Caco-2 (cell line): ENCODE measurements around the gene UPK1A. TPM values are rescaled to one million over a fixed set of nuclear protein-coding genes. Genes with fewer than 3 reads are reported as not detected.

ENCODE experiments used
- BruUV-seq: library from RNA; stranded (reverse); fragments of 400-500 nt; replicated peaks from 2 replicates; lab custom pipeline; 2021; lab: Mats Ljungman, UMichigan
- CTCF ChIA-PET: fragments of 300-600 bp; sonication (Branson Sonifier 250); formaldehyde crosslinking; loops from one replicate; lab custom pipeline; 2022; ENCODE audit warnings: antibody characterized with exemption; lab: Charles Lee
- POLR2A ChIA-PET: fragments of 300-600 bp; sonication (Branson Sonifier 250); formaldehyde crosslinking; loops from one replicate; lab custom pipeline; 2022; ENCODE audit warnings: antibody characterized with exemption; lab: Charles Lee
- DNase-seq, 2 experiments: peaks; one replicate each; pipeline versions ENCODE4 v3.0.0 to v3.0.0-alpha.2; 2020 to 2022
- H3K27me3 ChIP-seq: replicated peaks from 2 replicates; pipeline ENCODE4 v1.6.0; 2011; ENCODE audit warnings: low read length; ENCODE audit not compliant: control insufficient read depth, insufficient read depth
- H3K36me3 ChIP-seq: 2 replicates; pipeline ENCODE4 v1.5.1; 2011; ENCODE audit warnings: low read length; ENCODE audit not compliant: control insufficient read depth, insufficient read depth
- H3K4me1 ChIP-seq: fragments of 250-450 bp; sonication (Bioruptor Pico); 2 replicates; pipeline ENCODE4 v1.5.1; 2020; ENCODE audit warnings: mild to moderate bottlenecking
- H3K4me3 ChIP-seq: 2 replicates; pipeline ENCODE4 v1.5.1; 2011; ENCODE audit warnings: low read depth, mild to moderate bottlenecking, control low read depth, low read length
- H3K9me3 ChIP-seq: fragments of 250-450 bp; sonication (Bioruptor Pico); 2 replicates; pipeline ENCODE4 v1.5.1; 2020; ENCODE audit warnings: mild to moderate bottlenecking, moderate library complexity
- H3K27ac Mint-ChIP-seq: one replicate; pipeline ENCODE4 v1.8.0; 2022; ENCODE audit warnings: mixed read lengths; ENCODE audit not compliant: unreplicated experiment
- H3K27me3 Mint-ChIP-seq: one replicate; pipeline ENCODE4 v1.8.0; 2022; ENCODE audit warnings: mixed read lengths; ENCODE audit not compliant: insufficient read depth, unreplicated experiment
- H3K36me3 Mint-ChIP-seq: one replicate; pipeline ENCODE4 v1.8.0; 2022; ENCODE audit warnings: mild to moderate bottlenecking, mixed read lengths; ENCODE audit not compliant: insufficient read depth, unreplicated experiment
- H3K4me1 Mint-ChIP-seq: one replicate; pipeline ENCODE4 v1.8.0; 2022; ENCODE audit warnings: low read depth, mixed read lengths; ENCODE audit not compliant: unreplicated experiment
- H3K4me3 Mint-ChIP-seq: one replicate; pipeline ENCODE4 v1.8.0; 2022; ENCODE audit warnings: mild to moderate bottlenecking, moderate library complexity, mixed read lengths; ENCODE audit not compliant: unreplicated experiment
- H3K9me3 Mint-ChIP-seq: one replicate; pipeline ENCODE4 v1.8.0; 2022; ENCODE audit warnings: mixed read lengths; ENCODE audit not compliant: unreplicated experiment
- intact Hi-C: fragments of 100-400 bp; cut with micrococcal nuclease; formaldehyde crosslinking; loops from one replicate; pipeline ENCODE4 v1.10.0; 2022; ENCODE audit not compliant: unreplicated experiment
- total RNA-seq: library from RNA; stranded (reverse); gene quantifications from 2 replicates; pipeline ENCODE4 v1.2.3, GENCODE V29; 2022
- TF ChIP-seq, protein P1 (sequence below), 2 experiments: fragments of 200-600 bp in 1 of 2; IDR thresholded peaks; 1 replicate in 1 of 2; 2 replicates in 1 of 2; pipeline versions ENCODE4 v1.5.1 to v1.8.0; 2011 to 2022; ENCODE audit warnings: antibody characterized with exemption in 1 of 2, control low read depth in 1 of 2, inconsistent platforms in 1 of 2, low read depth in 1 of 2, low read length in 1 of 2, mild to moderate bottlenecking in 1 of 2, moderate library complexity in 1 of 2; ENCODE audit not compliant: insufficient read depth in 1 of 2, severe bottlenecking in 1 of 2, unreplicated experiment in 1 of 2

Gene UPK1A
- total RNA-seq, 1 experiment from 2014 or later: not detected

DNA sequence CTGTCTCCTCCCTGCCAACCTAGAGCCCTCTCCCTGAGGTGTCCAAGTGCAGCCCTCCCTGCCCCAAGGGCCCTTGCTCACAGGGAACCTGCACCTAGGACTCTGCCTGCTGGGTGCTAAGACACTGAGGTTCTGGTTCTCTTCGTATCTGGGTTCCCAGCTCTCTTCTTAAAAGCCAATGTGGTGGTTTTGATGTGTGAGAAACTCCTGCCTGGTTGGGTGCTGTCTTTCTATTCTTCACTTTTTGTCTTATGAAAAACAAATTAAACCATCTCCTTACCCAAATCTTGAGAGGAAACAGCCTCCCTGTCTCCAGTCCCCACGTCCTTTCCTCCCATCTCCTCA is 47.2 kb downstream of the UPK1A start:
- TF ChIP-seq, protein P1, sequence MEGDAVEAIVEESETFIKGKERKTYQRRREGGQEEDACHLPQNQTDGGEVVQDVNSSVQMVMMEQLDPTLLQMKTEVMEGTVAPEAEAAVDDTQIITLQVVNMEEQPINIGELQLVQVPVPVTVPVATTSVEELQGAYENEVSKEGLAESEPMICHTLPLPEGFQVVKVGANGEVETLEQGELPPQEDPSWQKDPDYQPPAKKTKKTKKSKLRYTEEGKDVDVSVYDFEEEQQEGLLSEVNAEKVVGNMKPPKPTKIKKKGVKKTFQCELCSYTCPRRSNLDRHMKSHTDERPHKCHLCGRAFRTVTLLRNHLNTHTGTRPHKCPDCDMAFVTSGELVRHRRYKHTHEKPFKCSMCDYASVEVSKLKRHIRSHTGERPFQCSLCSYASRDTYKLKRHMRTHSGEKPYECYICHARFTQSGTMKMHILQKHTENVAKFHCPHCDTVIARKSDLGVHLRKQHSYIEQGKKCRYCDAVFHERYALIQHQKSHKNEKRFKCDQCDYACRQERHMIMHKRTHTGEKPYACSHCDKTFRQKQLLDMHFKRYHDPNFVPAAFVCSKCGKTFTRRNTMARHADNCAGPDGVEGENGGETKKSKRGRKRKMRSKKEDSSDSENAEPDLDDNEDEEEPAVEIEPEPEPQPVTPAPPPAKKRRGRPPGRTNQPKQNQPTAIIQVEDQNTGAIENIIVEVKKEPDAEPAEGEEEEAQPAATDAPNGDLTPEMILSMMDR (IDR thresholded peaks at IDR 0.05; ENCODE audit: insufficient read depth in 1 of 2, low read depth in 1 of 2, low read length in 1 of 2, severe bottlenecking in 1 of 2, unreplicated experiment in 1 of 2): no peak
- Mint-ChIP-seq H3K4me1 (peaks cover 9% of the 10 kb centered on the region), H3K27me3 (peaks cover 3% of the 10 kb centered on the region), H3K4me3 (no peak overlapping the region), H3K9me3 (no peaks in the 10 kb centered on the region), H3K27ac (no peak overlapping the region), H3K36me3 (peaks cover 8% of the 10 kb centered on the region)
- intact Hi-C loops: no loop called here
- no peak overlapping the region for H3K4me3 ChIP-seq
- H3K36me3 ChIP-seq: no peaks in the 10 kb centered on the region
- no peaks in the 10 kb centered on the region for H3K27me3 ChIP-seq
- H3K4me1 ChIP-seq: peaks cover 8% of the 10 kb centered on the region
- DNase-seq: no peak
- CTCF ChIA-PET: interaction anchor here (0.6 to 1.9 kb wide), 2 partner anchors 19 to 24 kb away, joined by 5 to 6 read pairs; no protein-coding TSS in a partner anchor
- H3K9me3 ChIP-seq: no peaks in the 10 kb centered on the region
- POLR2A ChIA-PET: no interaction called here
- BruUV-seq: no TSS peak

DNA sequence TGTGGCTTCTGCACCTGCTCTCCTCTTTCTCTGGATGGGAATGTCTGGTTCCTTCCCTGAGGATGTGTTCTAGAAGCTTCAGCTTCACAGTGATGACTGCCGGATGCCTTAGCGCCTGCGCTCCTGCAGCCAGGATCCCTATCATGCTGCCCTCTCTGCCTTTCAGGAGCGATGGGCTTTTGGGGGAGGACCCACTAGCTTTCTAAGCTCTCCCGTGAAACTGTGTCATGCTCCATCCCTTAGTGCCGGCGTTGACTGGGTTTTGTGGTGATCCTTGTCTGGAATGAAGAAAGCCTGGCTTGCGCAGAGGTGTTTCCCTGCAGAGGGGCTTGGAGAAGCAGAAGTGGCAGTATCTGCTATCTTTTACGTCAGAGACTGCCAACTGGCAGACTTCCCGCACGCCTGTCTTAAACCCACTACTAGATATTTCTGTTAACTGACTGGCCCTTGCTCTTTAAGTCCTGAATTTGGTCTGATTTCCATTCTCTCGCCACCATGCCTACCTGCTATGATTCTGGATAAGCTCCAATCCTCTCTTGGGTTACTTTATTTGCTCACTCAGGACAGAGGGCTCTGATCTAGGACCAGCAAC is 47.7 kb downstream of the UPK1A start:
- TF ChIP-seq, protein P1 (IDR thresholded peaks at IDR 0.05; ENCODE audit: insufficient read depth in 1 of 2, low read depth in 1 of 2, low read length in 1 of 2, severe bottlenecking in 1 of 2, unreplicated experiment in 1 of 2): no peak
- Histone ChIP-seq H3K4me3 (no peak overlapping the region), H3K27me3 (no peaks in the 10 kb centered on the region), H3K9me3 (no peaks in the 10 kb centered on the region), H3K4me1 (peaks cover 8% of the 10 kb centered on the region), H3K36me3 (no peaks in the 10 kb centered on the region)
- intact Hi-C loops: no loop called here
- ChIA-PET CTCF (interaction anchor here (1.9 kb wide), 1 partner anchor 19 kb away, joined by 6 read pairs; no protein-coding TSS in a partner anchor), POLR2A (no interaction called here)
- DNase-seq: no peak
- Mint-ChIP-seq H3K27ac (peak overlapping the region; percentile 53), H3K9me3 (no peaks in the 10 kb centered on the region), H3K27me3 (peaks cover 3% of the 10 kb centered on the region), H3K4me1 (peaks cover 9% of the 10 kb centered on the region), H3K4me3 (no peak overlapping the region), H3K36me3 (peaks cover 8% of the 10 kb centered on the region)
- no TSS peak for BruUV-seq

DNA sequence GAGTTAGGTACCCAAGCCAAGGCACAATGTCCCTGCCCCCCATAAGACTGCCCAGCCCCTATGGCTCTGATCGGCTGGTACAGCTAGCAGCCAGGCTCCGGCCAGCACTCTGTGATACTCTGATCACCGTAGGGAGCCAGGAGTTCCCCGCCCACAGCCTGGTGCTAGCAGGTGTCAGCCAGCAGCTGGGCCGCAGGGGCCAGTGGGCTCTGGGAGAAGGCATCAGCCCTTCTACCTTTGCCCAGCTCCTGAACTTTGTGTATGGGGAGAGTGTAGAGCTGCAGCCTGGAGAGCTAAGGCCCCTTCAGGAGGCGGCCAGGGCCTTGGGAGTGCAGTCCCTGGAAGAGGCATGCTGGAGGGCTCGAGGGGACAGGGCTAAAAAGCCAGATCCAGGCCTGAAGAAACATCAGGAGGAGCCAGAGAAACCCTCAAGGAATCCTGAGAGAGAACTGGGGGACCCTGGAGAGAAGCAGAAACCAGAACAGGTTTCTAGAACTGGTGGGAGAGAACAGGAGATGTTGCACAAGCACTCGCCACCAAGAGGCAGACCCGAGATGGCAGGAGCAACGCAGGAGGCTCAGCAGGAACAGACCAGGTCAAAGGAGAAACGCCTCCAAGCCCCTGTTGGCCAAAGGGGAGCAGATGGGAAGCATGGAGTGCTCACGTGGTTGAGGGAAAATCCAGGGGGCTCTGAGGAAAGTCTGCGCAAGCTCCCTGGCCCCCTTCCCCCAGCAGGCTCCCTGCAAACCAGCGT is 48.5 kb downstream of the UPK1A start:
- Mint-ChIP-seq H3K4me1 (peaks cover 16% of the 10 kb centered on the region), H3K4me3 (peak overlapping the region; percentile 81), H3K36me3 (peaks cover 11% of the 10 kb centered on the region), H3K27me3 (peaks cover 3% of the 10 kb centered on the region), H3K27ac (peak overlapping the region; percentile 53), H3K9me3 (no peaks in the 10 kb centered on the region)
- Histone ChIP-seq H3K4me1 (peaks cover 8% of the 10 kb centered on the region), H3K4me3 (peak overlapping the region; percentile 91; the same call in 1 of the 2 replicates), H3K9me3 (no peaks in the 10 kb centered on the region), H3K36me3 (no peaks in the 10 kb centered on the region), H3K27me3 (no peaks in the 10 kb centered on the region)
- POLR2A ChIA-PET: interaction anchor here (0.6 kb wide), 1 partner anchor 18 kb away, joined by 3 read pairs; no protein-coding TSS in a partner anchor
- intact Hi-C loops: loop anchor here (5.0 kb wide), 1 partner anchor 67 kb away; the partner anchor contains the start of gene COX6B1
- CTCF ChIA-PET: interaction anchor here (0.6 to 1.9 kb wide), 2 partner anchors 12 to 20 kb away, joined by 5 to 6 read pairs; no protein-coding TSS in a partner anchor
- DNase-seq: no peak
- no TSS peak for BruUV-seq
- TF ChIP-seq, protein P1 (IDR thresholded peaks at IDR 0.05; ENCODE audit: insufficient read depth in 1 of 2, low read depth in 1 of 2, low read length in 1 of 2, severe bottlenecking in 1 of 2, unreplicated experiment in 1 of 2): peak in 1 of 2 experiments; percentile 32
